WTC11 (cell line): ENCODE data around the gene FAM131C. TPM values are rescaled to one million over a fixed set of nuclear protein-coding genes. Genes with fewer than 3 reads are reported as not detected.

ENCODE experiments used
- ATAC-seq: fragments of 200-7000 bp; cut with Tn5 transposase; 2 replicates; pipeline ENCODE4 v1.10.0; 2021; ENCODE audit warnings: mild to moderate bottlenecking, moderate library complexity
- CTCF ChIA-PET: fragments of 300-600 bp; sonication (Branson Sonifier 250); formaldehyde crosslinking; loops from one replicate; lab custom pipeline; 2021; ENCODE audit warnings: antibody characterized with exemption; lab: Charles Lee
- POLR2A ChIA-PET: fragments of 350-600 bp; sonication (Branson Sonifier 250); formaldehyde crosslinking; loops from one replicate; lab custom pipeline; 2021; ENCODE audit warnings: antibody characterized with exemption; lab: Charles Lee
- DNase-seq: peaks from one replicate; pipeline ENCODE4 v3.0.0; 2021; ENCODE audit warnings: low spot score
- H3K27ac Mint-ChIP-seq: 2 replicates; pipeline ENCODE4 v1.8.0; 2021; ENCODE audit warnings: mixed read lengths
- H3K27me3 Mint-ChIP-seq: 2 replicates; pipeline ENCODE4 v1.8.0; 2021; ENCODE audit warnings: low read depth, mild to moderate bottlenecking, moderate library complexity, mixed read lengths
- H3K36me3 Mint-ChIP-seq: 2 replicates; pipeline ENCODE4 v1.8.0; 2021; ENCODE audit warnings: mixed read lengths
- H3K4me1 Mint-ChIP-seq: 2 replicates; pipeline ENCODE4 v1.8.0; 2022; ENCODE audit warnings: mixed read lengths
- H3K4me3 Mint-ChIP-seq: 2 replicates; pipeline ENCODE4 v1.8.0; 2021; ENCODE audit warnings: mild to moderate bottlenecking, moderate library complexity, mixed read lengths
- H3K9me3 Mint-ChIP-seq: 2 replicates; pipeline ENCODE4 v1.8.0; 2021; ENCODE audit warnings: mixed read lengths
- ETV6 ChIP-seq: sonication (generic); formaldehyde crosslinking; IDR thresholded peaks from 2 replicates; pipeline ENCODE4 v1.8.1; 2022; ENCODE audit warnings: mild to moderate bottlenecking, missing genetic modification reagents
- HMGA2 ChIP-seq: fragments of 250-450 bp; sonication (Bioruptor Pico); IDR thresholded peaks from 2 replicates; pipeline ENCODE4 v1.4.0; 2021; ENCODE audit warnings: mild to moderate bottlenecking, moderate library complexity
- OVOL2 ChIP-seq: fragments of 250-450 bp; sonication (Bioruptor Pico); IDR thresholded peaks from 2 replicates; pipeline ENCODE4 v1.9.0; 2021; ENCODE audit warnings: mild to moderate bottlenecking, borderline replicate concordance
- SMAD3 ChIP-seq: sonication (generic); formaldehyde crosslinking; IDR thresholded peaks from 2 replicates; pipeline ENCODE4 v1.8.0; 2022; ENCODE audit warnings: missing genetic modification reagents, mild to moderate bottlenecking, borderline replicate concordance
- ZNF121 ChIP-seq: sonication (generic); formaldehyde crosslinking; IDR thresholded peaks from 2 replicates; pipeline ENCODE4 v1.8.0; 2023; ENCODE audit warnings: missing genetic modification reagents
- ZNF423 ChIP-seq: fragments of 250-450 bp; sonication (Bioruptor Pico); IDR thresholded peaks from 2 replicates; pipeline ENCODE4 v2.1.2; 2022; ENCODE audit warnings: mild to moderate bottlenecking, moderate library complexity
- total RNA-seq: library from RNA; stranded (reverse); gene quantifications from 3 replicates; pipeline ENCODE4 v1.2.3, GENCODE V29; 2021
- TF ChIP-seq, protein P1 (sequence below): sonication (generic); formaldehyde crosslinking; IDR thresholded peaks from 2 replicates; pipeline ENCODE4 v1.8.0; 2023; ENCODE audit warnings: missing genetic modification reagents, mild to moderate bottlenecking, borderline replicate concordance
- TF ChIP-seq, protein P2 (sequence below): fragments of 250-450 bp; sonication (Bioruptor Pico); IDR thresholded peaks from 2 replicates; pipeline ENCODE4 v1.9.0; 2021; ENCODE audit warnings: moderate library complexity, mild to moderate bottlenecking, inconsistent platforms, borderline replicate concordance
- TF ChIP-seq, protein P3 (sequence below): fragments of 250-450 bp; sonication (Bioruptor Pico); IDR thresholded peaks from 2 replicates; pipeline ENCODE4 v1.9.0; 2021; ENCODE audit warnings: mild to moderate bottlenecking
- TF ChIP-seq, protein P4 (sequence below): fragments of 250-450 bp; sonication (Bioruptor Pico); IDR thresholded peaks from 2 replicates; pipeline ENCODE4 v1.8.0; 2021; ENCODE audit warnings: mild to moderate bottlenecking
- TF ChIP-seq, protein P5 (sequence below): sonication (generic); formaldehyde crosslinking; conservative IDR thresholded peaks from 2 replicates; pipeline ENCODE4 v1.8.1; 2023; ENCODE audit warnings: mild to moderate bottlenecking, low read depth, missing genetic modification reagents, moderate library complexity

Gene FAM131C
- total RNA-seq, 1 experiment from 2014 or later = 1.4 TPM

DNA sequence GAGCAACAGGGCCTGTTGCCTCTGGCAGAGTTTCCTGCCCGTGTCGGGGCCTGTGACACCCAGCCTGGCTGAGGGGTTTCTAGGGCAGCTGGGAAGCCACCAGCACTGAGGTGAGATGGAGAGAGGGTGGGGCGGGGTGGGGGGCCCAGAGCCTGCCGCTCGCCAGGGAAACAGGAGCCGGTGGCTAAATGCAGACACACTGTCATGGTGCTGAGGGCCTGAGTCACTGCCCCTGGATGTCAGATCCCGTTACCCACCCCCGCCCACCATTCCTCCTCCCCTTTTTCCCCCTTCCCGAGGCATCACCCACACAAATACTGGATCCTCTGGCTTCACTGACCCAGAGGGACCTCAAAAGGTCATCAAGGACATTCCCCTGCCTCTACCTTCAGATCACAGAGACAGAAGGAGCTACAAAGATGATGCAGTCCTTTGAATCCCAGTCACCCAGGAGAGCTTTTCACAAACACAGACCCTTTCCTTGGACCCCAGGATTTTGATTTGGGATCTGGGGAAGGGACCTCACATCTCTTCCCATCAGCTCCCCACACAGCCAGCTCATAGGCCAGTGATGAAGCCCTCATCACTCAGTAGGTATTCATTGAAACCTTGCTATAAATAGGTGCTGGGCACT is 53.7 kb downstream of the FAM131C start (continued):
- TF ChIP-seq, protein P1, sequence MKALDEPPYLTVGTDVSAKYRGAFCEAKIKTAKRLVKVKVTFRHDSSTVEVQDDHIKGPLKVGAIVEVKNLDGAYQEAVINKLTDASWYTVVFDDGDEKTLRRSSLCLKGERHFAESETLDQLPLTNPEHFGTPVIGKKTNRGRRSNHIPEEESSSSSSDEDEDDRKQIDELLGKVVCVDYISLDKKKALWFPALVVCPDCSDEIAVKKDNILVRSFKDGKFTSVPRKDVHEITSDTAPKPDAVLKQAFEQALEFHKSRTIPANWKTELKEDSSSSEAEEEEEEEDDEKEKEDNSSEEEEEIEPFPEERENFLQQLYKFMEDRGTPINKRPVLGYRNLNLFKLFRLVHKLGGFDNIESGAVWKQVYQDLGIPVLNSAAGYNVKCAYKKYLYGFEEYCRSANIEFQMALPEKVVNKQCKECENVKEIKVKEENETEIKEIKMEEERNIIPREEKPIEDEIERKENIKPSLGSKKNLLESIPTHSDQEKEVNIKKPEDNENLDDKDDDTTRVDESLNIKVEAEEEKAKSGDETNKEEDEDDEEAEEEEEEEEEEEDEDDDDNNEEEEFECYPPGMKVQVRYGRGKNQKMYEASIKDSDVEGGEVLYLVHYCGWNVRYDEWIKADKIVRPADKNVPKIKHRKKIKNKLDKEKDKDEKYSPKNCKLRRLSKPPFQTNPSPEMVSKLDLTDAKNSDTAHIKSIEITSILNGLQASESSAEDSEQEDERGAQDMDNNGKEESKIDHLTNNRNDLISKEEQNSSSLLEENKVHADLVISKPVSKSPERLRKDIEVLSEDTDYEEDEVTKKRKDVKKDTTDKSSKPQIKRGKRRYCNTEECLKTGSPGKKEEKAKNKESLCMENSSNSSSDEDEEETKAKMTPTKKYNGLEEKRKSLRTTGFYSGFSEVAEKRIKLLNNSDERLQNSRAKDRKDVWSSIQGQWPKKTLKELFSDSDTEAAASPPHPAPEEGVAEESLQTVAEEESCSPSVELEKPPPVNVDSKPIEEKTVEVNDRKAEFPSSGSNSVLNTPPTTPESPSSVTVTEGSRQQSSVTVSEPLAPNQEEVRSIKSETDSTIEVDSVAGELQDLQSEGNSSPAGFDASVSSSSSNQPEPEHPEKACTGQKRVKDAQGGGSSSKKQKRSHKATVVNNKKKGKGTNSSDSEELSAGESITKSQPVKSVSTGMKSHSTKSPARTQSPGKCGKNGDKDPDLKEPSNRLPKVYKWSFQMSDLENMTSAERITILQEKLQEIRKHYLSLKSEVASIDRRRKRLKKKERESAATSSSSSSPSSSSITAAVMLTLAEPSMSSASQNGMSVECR (CRISPR knock-in tag) = no peak
- no peak for TF ChIP-seq HMGA2 (CRISPR knock-in tag)
- TF ChIP-seq, protein P2, sequence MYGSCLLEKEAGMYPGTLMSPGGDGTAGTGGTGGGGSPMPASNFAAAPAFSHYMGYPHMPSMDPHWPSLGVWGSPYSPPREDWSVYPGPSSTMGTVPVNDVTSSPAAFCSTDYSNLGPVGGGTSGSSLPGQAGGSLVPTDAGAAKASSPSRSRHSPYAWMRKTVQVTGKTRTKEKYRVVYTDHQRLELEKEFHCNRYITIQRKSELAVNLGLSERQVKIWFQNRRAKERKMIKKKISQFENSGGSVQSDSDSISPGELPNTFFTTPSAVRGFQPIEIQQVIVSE (CRISPR knock-in tag) = no peak

DNA sequence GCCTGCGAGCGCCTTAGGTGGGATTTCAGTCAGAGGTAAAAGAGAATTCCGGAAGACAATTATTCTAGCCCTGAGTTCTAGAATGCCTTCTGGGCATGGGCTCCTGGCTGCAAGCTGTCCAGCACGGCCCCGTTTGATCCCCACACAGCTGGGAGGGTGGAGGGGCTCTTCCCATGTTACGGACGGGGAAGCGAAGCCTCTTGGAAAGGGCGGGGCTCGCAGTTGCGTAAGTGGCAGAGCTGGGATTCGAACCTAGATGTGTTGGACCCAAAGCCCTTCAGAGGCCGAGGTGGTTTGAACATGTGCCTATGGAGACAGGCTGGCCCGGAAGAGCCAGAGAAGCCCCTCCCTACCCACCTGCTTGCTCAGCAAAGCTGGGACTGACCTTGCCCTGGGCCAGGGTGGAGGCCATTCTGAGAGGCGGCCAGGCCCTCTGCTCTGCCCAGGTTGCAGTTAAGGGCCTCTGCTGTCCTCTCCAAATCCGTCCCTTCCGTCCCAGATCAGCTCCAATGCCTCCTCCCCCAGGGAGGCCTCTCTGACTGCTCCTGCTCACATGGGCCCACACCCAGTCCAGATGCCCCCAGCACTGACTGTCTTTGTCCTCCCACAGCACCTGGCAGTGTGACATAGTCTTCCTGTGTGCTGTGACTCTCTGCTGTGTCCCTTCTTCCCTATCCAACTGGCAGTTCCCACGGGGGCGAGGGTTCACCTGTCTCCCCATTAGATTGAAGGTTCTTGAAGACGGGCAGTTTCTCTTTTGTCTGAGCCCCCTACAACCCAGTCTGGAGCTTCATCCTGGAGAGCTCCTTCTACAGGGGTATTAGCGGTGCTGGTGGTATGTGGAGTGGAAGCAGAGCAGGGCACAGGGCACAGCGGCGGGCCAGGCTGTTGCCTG is 54.5 kb downstream of the FAM131C start:
- DNase-seq (no peak), ATAC-seq (no peak)
- no peak overlapping the region for H3K27ac Mint-ChIP-seq
- TF ChIP-seq, protein P3, sequence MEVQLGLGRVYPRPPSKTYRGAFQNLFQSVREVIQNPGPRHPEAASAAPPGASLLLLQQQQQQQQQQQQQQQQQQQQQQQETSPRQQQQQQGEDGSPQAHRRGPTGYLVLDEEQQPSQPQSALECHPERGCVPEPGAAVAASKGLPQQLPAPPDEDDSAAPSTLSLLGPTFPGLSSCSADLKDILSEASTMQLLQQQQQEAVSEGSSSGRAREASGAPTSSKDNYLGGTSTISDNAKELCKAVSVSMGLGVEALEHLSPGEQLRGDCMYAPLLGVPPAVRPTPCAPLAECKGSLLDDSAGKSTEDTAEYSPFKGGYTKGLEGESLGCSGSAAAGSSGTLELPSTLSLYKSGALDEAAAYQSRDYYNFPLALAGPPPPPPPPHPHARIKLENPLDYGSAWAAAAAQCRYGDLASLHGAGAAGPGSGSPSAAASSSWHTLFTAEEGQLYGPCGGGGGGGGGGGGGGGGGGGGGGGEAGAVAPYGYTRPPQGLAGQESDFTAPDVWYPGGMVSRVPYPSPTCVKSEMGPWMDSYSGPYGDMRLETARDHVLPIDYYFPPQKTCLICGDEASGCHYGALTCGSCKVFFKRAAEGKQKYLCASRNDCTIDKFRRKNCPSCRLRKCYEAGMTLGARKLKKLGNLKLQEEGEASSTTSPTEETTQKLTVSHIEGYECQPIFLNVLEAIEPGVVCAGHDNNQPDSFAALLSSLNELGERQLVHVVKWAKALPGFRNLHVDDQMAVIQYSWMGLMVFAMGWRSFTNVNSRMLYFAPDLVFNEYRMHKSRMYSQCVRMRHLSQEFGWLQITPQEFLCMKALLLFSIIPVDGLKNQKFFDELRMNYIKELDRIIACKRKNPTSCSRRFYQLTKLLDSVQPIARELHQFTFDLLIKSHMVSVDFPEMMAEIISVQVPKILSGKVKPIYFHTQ (CRISPR knock-in tag) = no peak
- no peak for TF ChIP-seq ZNF121 (CRISPR knock-in tag)
- TF ChIP-seq OVOL2 (CRISPR knock-in tag) = no peak
- TF ChIP-seq, protein P4, sequence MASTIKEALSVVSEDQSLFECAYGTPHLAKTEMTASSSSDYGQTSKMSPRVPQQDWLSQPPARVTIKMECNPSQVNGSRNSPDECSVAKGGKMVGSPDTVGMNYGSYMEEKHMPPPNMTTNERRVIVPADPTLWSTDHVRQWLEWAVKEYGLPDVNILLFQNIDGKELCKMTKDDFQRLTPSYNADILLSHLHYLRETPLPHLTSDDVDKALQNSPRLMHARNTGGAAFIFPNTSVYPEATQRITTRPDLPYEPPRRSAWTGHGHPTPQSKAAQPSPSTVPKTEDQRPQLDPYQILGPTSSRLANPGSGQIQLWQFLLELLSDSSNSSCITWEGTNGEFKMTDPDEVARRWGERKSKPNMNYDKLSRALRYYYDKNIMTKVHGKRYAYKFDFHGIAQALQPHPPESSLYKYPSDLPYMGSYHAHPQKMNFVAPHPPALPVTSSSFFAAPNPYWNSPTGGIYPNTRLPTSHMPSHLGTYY (CRISPR knock-in tag) = no peak
- TF ChIP-seq SMAD3 (CRISPR knock-in tag) = no peak
- no peak for TF ChIP-seq ZNF423
- no peak for TF ChIP-seq ETV6 (CRISPR knock-in tag)
- POLR2A ChIA-PET = interaction anchor here (0.6 kb wide), 1 partner anchor 195 kb away, joined by 3 read pairs; no protein-coding TSS in a partner anchor
- no peaks in the 10 kb centered on the region for H3K36me3 Mint-ChIP-seq
- H3K4me3 Mint-ChIP-seq = no peak overlapping the region
- peaks cover 56% of the 10 kb centered on the region for H3K4me1 Mint-ChIP-seq
- peaks cover 35% of the 10 kb centered on the region for H3K27me3 Mint-ChIP-seq
- CTCF ChIA-PET = interaction anchor here (1.1 to 3.5 kb wide), 4 partner anchors 7 to 227 kb away, joined by 3 to 17 read pairs (median 8); no protein-coding TSS in a partner anchor
- H3K9me3 Mint-ChIP-seq = no peaks in the 10 kb centered on the region

DNA sequence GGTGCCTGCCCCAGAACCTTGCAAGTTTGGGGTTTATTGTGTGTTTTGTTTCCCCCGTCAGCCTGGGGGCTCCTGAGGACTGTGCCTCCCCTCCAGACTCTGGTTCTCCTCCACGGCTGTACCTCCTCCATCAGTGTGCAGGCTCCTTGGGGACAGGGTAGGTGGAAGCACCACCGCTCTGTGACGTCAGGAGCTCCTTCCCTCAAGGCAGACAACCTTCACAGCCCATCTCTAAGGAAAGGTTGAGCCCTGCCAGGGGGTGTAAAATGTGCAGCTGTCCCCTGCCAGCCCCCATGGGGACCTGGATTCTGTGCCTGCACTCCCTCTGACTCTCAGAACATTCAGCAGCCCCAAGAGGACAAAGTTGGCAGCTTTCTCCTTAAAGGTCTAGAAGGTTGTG is 55.1 kb downstream of the FAM131C start:
- CTCF ChIA-PET = interaction anchor here (0.9 to 3.5 kb wide), 7 partner anchors 8 to 226 kb away, joined by 3 to 17 read pairs (median 7); no protein-coding TSS in a partner anchor
- ATAC-seq = no peak
- TF ChIP-seq, protein P5, sequence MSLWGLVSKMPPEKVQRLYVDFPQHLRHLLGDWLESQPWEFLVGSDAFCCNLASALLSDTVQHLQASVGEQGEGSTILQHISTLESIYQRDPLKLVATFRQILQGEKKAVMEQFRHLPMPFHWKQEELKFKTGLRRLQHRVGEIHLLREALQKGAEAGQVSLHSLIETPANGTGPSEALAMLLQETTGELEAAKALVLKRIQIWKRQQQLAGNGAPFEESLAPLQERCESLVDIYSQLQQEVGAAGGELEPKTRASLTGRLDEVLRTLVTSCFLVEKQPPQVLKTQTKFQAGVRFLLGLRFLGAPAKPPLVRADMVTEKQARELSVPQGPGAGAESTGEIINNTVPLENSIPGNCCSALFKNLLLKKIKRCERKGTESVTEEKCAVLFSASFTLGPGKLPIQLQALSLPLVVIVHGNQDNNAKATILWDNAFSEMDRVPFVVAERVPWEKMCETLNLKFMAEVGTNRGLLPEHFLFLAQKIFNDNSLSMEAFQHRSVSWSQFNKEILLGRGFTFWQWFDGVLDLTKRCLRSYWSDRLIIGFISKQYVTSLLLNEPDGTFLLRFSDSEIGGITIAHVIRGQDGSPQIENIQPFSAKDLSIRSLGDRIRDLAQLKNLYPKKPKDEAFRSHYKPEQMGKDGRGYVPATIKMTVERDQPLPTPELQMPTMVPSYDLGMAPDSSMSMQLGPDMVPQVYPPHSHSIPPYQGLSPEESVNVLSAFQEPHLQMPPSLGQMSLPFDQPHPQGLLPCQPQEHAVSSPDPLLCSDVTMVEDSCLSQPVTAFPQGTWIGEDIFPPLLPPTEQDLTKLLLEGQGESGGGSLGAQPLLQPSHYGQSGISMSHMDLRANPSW (CRISPR knock-in tag) = no peak

More for the DNA sequence above, 55.1 kb downstream of the FAM131C start:
- Mint-ChIP-seq H3K27me3 (peaks cover 28% of the 10 kb centered on the region), H3K4me3 (no peak overlapping the region), H3K27ac (no peak overlapping the region), H3K9me3 (no peaks in the 10 kb centered on the region), H3K36me3 (no peaks in the 10 kb centered on the region), H3K4me1 (peaks cover 62% of the 10 kb centered on the region)
- no peak for DNase-seq
- POLR2A ChIA-PET = interaction anchor here (1.6 kb wide), 1 partner anchor 8 kb away, joined by 6 read pairs; no protein-coding TSS in a partner anchor
